HG03342 (cell line): ENCODE data around the gene TAS2R38.
A peak's percentile ranks its signal among the peaks of the same experiment; 100 is the strongest.

Experiments used
- ATAC-seq: cut with Tn5 transposase; IDR thresholded peaks from one replicate; pipeline ENCODE4 v1.9.1; 2021; ENCODE audit warnings: mild to moderate bottlenecking, moderate library complexity; ENCODE audit not compliant: unreplicated experiment

TAS2R38 gene

DNA sequence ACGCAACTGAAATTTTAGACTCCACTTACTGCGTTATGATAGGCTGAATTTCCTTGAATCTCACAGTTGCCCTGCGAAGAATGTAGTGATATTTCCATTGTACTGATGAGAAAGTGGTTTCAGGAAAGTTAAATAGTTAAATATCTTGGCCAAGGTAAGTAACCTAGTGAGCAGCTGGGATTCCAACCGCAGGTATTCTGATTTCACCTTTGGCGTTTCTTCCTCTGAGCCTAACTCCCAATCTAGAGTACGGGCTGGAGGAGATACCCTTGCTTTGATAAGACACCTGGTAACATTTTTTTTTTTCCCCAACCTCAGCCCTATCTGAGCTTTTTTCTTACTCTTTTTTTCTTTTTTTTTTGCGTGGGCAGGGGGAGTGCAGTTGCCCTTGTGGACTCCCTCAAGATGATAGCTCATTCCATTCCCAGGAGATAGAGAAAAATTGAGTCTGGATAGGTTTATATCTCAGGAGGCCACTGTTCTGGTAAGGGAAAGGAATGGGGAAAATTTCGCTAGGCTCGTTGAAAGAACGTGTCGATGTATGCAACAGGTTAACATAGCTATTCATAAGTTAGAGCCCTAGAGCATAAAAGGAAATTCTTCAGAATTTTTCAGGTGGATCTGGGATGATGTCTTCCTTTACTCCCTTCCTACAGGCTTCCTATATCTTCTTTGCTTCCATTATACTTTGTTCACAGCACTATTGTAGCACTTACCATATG is 3.1 kb upstream of the TAS2R38 start:
- ATAC-seq = no peak

DNA sequence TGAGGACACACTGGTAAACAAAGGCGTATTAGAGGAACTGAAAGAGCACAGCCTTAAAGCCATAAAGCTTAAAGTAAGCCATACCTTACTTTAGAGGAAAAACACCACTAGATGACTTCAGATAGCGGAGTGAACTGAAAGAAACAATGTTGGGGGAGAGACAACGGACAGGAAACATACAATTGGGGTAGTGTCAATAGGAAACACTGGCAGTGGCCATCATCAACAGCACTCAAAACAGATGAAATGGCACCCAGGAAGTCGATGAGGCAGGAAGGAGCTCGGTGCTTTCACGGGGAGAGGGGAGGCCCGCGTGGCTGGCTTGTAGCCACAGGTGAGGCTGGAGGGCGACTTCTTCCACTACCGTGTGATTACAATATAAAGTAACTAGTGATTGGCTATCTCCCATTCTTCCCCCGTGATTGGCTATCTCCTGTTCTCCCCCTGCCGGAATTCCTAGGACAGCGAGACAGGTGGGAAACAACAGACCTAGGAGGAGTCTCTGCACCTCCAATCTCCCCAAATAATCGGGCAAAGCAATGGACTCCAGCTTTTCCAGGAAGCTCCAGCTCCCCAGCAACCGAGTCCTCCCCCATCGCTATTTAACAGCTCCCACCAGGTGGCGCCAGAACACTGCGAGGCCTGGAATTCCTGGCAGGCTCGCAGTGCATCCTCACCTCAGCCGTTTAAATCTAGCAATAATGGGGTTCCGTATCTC is 2.4 kb upstream of the TAS2R38 start:
- peak; percentile 88 for ATAC-seq

- no peak for ATAC-seq
Measured at GRCh38 chr7:141974831-141975230, 1.3 kb upstream of the TAS2R38 start.

DNA sequence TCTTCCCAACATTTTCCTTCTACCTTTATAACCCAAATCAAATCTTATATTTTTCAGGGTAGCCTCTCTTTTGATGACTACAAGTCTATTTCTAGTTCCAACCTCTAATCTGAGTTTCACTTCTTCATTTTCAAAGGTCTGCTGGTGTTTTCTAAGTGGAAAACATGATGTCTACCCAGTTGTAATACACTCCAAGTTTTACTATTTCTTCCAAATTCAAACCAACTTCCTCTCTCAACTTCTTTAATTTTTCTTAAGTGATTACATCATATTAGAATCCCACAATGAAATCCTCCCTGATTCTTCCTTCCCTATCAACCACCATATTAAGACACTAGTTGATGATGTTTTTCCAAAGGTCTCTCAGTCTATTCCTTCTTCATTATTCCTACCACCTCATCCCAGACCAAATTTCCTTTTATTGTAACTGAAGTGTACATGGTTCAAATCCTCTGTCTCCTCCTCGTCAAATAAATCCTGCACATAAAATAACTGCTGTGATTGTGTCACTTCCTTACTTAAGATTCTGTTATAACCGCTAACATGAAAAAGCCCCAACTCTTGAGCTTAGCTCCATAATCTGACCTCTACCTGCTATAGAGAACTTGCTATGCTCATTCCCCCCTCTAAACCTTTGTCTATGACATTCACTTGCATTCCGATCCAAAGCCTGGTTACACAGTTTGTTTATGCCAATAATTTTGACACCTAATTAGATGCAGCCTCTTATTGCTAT is 12.7 kb downstream of the TAS2R38 start:
- peak; percentile 96 for ATAC-seq

DNA sequence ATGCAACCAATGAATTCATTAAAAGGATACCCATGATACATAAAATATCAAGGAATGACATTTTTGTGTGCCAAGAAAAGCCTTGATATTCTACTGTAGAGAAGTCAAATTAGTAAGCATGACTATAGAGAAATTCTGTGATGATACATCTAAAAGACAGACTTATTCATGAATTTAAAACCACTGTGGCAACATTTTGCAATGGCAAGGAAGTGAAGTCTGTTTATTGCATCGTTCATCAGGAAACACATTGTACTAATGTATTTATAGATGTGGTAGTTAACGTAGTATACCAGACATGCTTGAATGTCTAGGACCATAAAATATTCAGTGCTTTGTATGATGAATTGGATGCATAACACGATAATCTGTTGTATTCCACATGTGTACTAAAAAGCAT is 17.5 kb downstream of the TAS2R38 start:
- no peak for ATAC-seq

DNA sequence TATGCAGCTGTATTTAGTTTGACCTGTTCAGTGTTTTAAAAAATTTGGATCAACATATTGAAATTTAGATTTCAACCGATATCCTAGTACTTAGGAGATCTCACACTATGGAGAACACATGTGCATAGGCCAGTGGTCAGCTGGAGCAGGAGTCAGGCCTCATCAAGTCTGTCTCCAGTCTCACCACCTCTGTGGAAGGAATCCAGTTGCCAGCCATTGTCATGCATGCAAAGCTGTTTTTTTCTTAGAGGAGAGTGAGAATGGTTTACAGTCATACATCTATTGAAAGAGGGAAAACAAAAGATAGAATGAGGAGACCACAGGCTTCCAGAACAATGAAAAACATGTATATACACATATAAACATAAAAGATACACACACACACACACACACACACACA is 19.2 kb downstream of the TAS2R38 start:
- no peak for ATAC-seq

DNA sequence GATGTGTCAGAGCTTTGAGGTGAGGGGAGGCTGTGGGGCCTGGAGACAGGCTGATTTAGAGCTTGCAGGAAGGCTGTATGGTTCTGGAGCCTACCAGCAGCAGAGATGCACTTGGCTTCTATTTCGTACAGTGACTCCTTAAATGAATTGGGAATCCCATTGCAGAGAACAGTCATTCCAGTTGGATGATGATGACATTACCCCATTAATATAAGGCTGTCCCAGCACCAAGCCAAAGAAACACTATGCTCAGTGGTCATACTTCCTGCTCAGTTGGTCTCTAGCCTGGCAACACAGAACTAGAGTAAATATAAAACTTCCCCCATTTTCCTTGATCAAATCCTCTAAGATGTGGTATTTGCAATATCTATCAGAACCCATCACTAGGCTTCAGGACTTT is 21.1 kb downstream of the TAS2R38 start:
- ATAC-seq = no peak

DNA sequence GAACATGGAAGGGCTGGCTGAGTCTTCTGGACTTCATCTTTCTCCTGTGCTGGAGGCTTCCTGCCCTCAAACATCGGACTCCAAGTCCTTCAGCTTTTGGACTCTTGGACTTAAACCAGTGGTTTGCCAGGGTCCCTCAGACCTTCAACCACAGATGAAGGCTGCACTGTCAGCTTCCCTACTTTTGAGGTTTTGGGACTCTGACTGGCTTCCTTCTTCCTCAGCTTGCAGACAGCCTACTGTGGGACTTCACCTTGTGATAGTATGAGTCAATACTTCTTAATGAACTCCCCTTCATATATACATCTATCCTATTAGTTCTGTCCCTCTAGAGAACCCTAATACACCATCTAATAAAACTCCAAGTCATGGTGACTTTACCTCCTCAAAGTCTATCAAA is 22.8 kb downstream of the TAS2R38 start:
- ATAC-seq = no peak

DNA sequence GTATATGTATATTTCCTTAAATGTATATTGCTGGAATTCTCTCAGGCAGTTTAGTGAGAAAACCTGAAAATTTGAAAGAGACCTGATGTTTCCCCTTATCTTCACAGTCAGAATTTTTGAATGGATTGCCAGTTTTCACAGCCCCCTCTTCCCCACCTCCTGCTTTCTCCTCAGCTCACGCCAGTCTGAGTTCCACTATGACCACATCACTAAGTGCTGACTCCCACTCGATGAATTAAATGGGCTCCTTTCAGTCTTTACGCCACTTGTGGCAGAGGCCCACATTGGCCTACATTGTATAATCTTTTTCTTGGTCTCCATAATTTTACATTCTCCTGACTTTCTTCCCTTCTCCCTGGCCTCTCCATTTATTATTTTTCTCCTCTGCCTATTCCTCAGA is 23.7 kb downstream of the TAS2R38 start:
- no peak for ATAC-seq

GRCh38 chr7:141949451-141949850 is 24.1 kb downstream of the TAS2R38 start:
- ATAC-seq = no peak

DNA sequence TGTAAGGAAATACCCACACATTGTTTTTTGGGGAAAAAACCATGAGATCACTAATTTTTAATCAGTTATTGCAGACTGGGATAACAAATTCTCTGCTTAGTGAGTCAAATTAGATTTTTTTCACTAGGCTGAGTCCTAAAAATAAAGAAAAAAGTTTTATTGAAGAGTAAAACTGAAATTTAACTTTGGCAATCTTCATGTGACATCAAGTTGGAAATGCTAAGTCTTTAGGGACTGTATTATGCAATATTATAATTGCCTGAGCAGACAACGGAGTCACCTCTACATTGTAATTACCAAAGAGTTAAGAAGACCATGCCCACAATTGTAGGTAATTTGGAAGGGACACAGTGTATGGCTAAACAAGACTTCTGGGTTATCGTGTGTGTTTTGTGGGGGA is 24.6 kb downstream of the TAS2R38 start:
- no peak for ATAC-seq

GRCh38 chr7:141946796-141947195 is 26.8 kb downstream of the TAS2R38 start, which contains the start of gene CLEC5A:
Gene CLEC5A (minus strand): TSS chr7:141946974. CDS start chr7:141946292, 682 bp downstream.
- ATAC-seq = no peak

DNA sequence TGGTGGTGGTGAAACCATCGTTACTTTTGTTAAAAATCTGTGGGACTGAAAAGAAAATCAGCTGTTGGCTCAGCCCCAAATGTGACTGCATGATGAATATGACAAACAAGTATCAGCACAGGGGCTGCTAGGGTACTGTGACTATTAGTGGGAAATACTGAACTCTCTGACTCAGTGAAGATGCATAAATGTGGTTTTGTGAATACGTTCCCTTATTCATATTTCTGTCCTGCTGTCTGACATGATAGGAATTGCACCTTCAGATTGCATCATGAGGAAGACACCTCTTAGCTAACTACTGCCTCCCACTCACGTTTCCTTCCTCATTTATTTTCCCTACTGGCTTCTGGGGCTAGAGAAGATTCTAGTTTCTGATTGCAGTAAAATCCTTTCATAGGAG is 28.2 kb downstream of the TAS2R38 start:
- no peak for ATAC-seq

- ATAC-seq = no peak
Measured at GRCh38 chr7:141944811-141945210, 28.8 kb downstream of the TAS2R38 start.

- ATAC-seq = no peak
Measured at GRCh38 chr7:141943846-141944245, 29.7 kb downstream of the TAS2R38 start.

DNA sequence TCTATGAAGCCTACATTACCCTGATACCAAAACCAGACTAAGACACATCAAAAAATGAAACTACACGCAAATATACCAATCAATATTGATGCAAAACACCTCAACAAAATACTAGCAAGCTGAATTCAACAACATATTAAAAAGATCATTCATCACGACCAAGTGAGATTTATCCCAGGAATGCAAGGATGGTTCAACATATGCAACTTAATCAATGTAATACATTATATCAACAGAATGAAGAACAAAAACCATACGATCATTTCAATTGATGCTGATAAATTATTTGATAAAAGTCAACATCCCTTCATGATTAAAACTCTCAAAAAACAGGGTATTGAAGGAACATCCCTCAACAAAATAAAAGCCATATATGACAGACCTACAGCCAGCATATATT is 32.5 kb downstream of the TAS2R38 start:
- no peak for ATAC-seq

GRCh38 chr7:141930211-141930610 is 43.4 kb downstream of the TAS2R38 start:
- no peak for ATAC-seq

- no peak for ATAC-seq
Measured at GRCh38 chr7:141928845-141929195, 44.8 kb downstream of the TAS2R38 start.

GRCh38 chr7:141928146-141928844 is 45.3 kb downstream of the TAS2R38 start:
- no peak for ATAC-seq
